ENCODE results near the gene GJC1.

DNA sequence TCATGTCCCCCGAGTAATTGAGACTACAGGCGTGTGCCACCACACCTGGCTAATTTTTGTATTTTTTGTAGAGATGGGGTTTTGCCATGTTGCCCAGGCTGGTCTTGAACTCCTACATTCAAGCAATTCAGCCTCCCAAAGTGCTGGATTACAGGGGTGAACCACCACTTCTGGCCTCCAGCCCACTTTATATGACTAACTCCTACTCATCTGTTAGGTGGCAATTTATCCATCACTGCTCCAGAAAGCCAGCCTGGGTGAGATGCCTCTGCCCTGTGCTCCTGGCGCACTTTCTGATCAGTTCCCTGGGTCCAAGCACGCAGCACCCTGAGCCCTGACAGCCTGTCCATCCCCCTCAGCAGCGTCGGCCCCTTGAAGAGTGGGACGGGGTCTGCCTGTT, 41.9 kb downstream of the GJC1 start:
- TF ChIP-seq, protein P1, sequence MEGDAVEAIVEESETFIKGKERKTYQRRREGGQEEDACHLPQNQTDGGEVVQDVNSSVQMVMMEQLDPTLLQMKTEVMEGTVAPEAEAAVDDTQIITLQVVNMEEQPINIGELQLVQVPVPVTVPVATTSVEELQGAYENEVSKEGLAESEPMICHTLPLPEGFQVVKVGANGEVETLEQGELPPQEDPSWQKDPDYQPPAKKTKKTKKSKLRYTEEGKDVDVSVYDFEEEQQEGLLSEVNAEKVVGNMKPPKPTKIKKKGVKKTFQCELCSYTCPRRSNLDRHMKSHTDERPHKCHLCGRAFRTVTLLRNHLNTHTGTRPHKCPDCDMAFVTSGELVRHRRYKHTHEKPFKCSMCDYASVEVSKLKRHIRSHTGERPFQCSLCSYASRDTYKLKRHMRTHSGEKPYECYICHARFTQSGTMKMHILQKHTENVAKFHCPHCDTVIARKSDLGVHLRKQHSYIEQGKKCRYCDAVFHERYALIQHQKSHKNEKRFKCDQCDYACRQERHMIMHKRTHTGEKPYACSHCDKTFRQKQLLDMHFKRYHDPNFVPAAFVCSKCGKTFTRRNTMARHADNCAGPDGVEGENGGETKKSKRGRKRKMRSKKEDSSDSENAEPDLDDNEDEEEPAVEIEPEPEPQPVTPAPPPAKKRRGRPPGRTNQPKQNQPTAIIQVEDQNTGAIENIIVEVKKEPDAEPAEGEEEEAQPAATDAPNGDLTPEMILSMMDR (IDR thresholded peaks at IDR 0.05) = no peak
- TF ChIP-seq, protein P2, sequence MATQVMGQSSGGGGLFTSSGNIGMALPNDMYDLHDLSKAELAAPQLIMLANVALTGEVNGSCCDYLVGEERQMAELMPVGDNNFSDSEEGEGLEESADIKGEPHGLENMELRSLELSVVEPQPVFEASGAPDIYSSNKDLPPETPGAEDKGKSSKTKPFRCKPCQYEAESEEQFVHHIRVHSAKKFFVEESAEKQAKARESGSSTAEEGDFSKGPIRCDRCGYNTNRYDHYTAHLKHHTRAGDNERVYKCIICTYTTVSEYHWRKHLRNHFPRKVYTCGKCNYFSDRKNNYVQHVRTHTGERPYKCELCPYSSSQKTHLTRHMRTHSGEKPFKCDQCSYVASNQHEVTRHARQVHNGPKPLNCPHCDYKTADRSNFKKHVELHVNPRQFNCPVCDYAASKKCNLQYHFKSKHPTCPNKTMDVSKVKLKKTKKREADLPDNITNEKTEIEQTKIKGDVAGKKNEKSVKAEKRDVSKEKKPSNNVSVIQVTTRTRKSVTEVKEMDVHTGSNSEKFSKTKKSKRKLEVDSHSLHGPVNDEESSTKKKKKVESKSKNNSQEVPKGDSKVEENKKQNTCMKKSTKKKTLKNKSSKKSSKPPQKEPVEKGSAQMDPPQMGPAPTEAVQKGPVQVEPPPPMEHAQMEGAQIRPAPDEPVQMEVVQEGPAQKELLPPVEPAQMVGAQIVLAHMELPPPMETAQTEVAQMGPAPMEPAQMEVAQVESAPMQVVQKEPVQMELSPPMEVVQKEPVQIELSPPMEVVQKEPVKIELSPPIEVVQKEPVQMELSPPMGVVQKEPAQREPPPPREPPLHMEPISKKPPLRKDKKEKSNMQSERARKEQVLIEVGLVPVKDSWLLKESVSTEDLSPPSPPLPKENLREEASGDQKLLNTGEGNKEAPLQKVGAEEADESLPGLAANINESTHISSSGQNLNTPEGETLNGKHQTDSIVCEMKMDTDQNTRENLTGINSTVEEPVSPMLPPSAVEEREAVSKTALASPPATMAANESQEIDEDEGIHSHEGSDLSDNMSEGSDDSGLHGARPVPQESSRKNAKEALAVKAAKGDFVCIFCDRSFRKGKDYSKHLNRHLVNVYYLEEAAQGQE (IDR thresholded peaks at IDR 0.05; ENCODE audit: insufficient read depth in 1 of 2, low read depth in 2 of 2, low read length in 1 of 2) = no peak
- TF ChIP-seq POLR2AphosphoS5 (IDR thresholded peaks at IDR 0.05; ENCODE audit: low read depth, low read length) = no peak

Measured in Panc1 (cell line).